GM18505 (cell line): ENCODE data around the gene ARHGAP24.
"Not testable (repeated sequence)": the region's sequence is repeated elsewhere in the genome, so short reads cannot be mapped to it uniquely, and the experiment has no call there.

Experiments
- ATAC-seq: cut with Tn5 transposase; IDR thresholded peaks from one replicate; pipeline ENCODE4 v1.9.1; 2021; ENCODE audit not compliant: unreplicated experiment
- POLR2A ChIP-seq: IDR thresholded peaks from 4 replicates; pipeline ENCODE4 v1.6.1; 2011; ENCODE audit warnings: borderline replicate concordance; ENCODE audit not compliant: insufficient read depth, insufficient read length; ENCODE audit errors: extremely low read depth

Gene ARHGAP24

GRCh38 chr4:85826060-85826678, 351.2 kb downstream of the ARHGAP24 start:
- ATAC-seq, result no peak
- no peak for TF ChIP-seq POLR2A

GRCh38 chr4:85828027-85828890, 353.3 kb downstream of the ARHGAP24 start:
- ATAC-seq, result no peak

GRCh38 chr4:85829276-85830051, 354.5 kb downstream of the ARHGAP24 start:
- TF ChIP-seq POLR2A, result no peak
- no peak for ATAC-seq

More at GRCh38 chr4:85828027-85828890, 353.3 kb downstream of the ARHGAP24 start:
- TF ChIP-seq POLR2A, result no peak

- no peak for TF ChIP-seq POLR2A
- no peak for ATAC-seq
Measured at GRCh38 chr4:85831647-85832046, 356.7 kb downstream of the ARHGAP24 start.

- no peak for TF ChIP-seq POLR2A
- ATAC-seq, result no peak
Measured at GRCh38 chr4:85833302-85833701, 358.4 kb downstream of the ARHGAP24 start.

GRCh38 chr4:85834934-85835333, 360.0 kb downstream of the ARHGAP24 start:
- TF ChIP-seq POLR2A, result no peak
- ATAC-seq, result no peak

- ATAC-seq, result no peak
- TF ChIP-seq POLR2A, result no peak
Measured at GRCh38 chr4:85836588-85837438, 361.9 kb downstream of the ARHGAP24 start.

- no peak for TF ChIP-seq POLR2A
- ATAC-seq, result no peak
Measured at GRCh38 chr4:85837439-85837733, 362.4 kb downstream of the ARHGAP24 start.

- ATAC-seq, result not testable (repeated sequence)
Measured at GRCh38 chr4:85839981-85840451, 365.1 kb downstream of the ARHGAP24 start.

- no peak for ATAC-seq
- TF ChIP-seq POLR2A, result no peak
Measured at GRCh38 chr4:85842540-85842939, 367.6 kb downstream of the ARHGAP24 start.

GRCh38 chr4:85853740-85854139, 378.8 kb downstream of the ARHGAP24 start:
- not testable (repeated sequence) for ATAC-seq

- TF ChIP-seq POLR2A, result no peak
- ATAC-seq, result no peak
Measured at GRCh38 chr4:85854546-85854945, 379.6 kb downstream of the ARHGAP24 start.
